Activated T-cell treated with anti-CD3 and anti-CD28 coated beads for 24 hours (primary cell): ENCODE measurements around the gene NUP188.

Experiments used
- DNase-seq: peaks from one replicate; pipeline ENCODE4 v3.0.0-alpha.2; 2020; ENCODE audit warnings: low read depth

The NUP188 gene

DNA sequence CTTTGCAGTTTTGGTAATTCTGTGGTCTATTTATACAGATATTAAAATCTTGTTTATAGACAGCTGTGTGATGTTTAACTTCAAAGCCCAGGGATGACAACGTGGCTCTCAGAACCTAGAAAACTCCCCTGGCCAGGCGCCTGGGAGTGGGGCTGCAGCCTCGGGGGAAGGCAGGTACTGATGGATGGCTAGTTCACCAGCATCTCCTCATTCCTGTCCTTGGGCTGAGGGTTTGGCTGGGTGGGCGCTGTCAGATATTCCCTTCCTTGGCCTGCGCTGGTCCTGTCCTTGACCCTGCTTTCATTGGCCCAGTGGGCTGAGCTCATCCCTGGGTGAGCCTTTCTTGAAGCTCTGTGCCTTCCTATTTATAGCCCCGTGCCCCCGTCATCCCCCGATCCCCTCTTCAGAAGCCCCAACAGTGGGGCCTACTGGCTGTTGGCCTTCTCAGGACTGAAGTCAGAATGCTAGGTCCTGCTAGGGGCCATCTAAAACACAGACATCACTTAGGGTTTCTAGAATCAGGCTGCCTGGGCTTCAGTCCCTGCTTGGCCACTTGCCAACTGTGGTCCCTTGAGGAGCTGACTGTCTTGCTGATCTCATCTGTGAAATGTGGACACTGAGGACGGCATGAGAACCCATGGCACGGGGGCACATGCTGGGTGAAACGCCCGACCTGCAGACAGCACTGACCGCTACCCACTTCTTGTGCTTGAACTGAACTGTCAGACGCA lies 59.7 kb downstream of the NUP188 start:
- DNase-seq, result no peak

- no peak for DNase-seq
These were observed 60.4 kb downstream of the NUP188 start for GRCh38 chr9:129007766-129008468.

- no peak for DNase-seq
These were observed 61.0 kb downstream of the NUP188 start for GRCh38 chr9:129008469-129008965.

DNA sequence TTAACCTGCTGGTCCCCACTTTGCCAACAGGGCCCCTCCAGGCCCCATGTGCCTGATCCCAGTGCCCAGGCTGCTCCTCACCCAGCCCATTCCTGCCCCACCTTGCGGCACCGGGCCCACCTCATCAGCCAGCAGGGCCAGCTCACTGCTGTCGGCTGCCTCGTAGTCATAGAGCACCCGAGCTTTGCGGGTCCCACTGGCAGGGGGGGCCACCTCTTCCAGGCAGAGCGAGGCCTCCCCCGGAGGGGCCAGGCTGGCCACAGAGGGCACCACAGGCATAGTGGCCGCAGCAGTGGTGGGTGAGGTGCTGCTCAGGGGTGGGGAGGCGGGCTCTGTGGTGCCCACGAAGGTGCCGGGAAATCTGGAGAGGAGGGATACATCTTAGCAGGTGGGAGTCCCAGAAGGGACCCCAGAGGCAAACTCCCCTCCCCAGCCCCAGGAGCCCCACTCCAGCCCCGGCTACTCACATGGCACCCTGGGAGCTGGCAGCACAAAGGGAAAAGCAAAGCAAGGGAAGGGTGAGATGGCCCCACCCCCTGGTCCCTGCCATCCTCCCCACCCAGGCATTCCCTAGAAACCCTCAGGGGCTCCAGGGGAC lies 61.6 kb downstream of the NUP188 start:
- DNase-seq, result no peak

- DNase-seq, result no peak
These were observed 62.2 kb downstream of the NUP188 start for GRCh38 chr9:129009584-129010141.

GRCh38 chr9:129010267-129010975 lies 62.9 kb downstream of the NUP188 start:
- no peak for DNase-seq

GRCh38 chr9:129011170-129011569 lies 63.7 kb downstream of the NUP188 start:
- no peak for DNase-seq

GRCh38 chr9:129011761-129012181 lies 64.3 kb downstream of the NUP188 start:
- DNase-seq, result no peak

- no peak for DNase-seq
These were observed 64.8 kb downstream of the NUP188 start for GRCh38 chr9:129012343-129012742.

DNA sequence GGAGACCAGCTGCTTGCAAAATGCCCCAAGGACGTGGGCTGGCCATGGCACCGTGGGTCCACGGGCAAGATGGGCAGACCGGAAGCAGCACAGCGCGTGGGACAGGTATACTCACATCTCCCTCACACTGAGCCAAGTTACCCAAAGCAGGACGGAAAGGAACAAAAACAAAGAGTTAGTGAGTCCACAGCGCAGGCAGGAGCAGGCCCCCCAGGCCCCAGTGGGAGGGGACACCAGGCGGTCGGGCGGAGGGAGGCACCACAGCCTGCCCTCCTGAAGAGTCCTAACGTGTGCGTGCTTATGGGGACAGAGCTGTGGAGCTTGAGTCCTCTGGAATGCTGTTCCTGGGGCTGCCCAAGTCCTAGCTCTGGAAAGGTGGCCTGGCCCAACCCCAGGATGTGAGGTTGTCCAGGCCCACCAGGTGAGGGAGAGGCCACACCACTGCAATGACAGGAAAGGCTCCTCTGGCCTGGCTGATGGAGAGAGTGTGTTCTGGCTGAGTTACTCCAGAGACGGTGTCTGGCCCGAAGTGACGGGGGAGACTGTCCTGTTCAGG lies 65.5 kb downstream of the NUP188 start:
- no peak for DNase-seq

- no peak for DNase-seq
These were observed 66.2 kb downstream of the NUP188 start for GRCh38 chr9:129013674-129014073.

GRCh38 chr9:129014124-129014523 lies 66.6 kb downstream of the NUP188 start:
- DNase-seq, result no peak

DNA sequence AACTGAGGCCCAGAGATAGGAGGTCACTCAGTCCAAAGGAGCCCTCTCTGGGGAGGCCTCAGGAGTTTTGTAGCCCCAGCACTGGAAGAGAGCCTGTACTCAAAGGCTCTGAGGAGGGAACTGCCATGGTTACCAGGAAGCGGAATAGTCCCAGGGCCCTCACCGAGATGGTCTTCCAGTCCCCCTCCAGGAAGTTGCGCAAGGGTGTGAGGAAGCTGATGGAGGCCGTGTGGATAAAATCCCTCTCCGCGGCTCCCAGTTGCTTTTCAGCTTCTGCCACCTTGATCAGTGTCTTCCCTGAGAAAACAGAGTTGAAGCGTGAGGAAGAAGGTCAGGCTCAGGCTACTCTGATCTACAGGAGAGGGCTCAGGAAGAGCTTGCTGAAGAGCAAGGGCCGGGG lies 67.1 kb downstream of the NUP188 start:
- DNase-seq, result no peak

GRCh38 chr9:129021091-129021490 lies 73.6 kb downstream of the NUP188 start:
- DNase-seq, result no peak

DNA sequence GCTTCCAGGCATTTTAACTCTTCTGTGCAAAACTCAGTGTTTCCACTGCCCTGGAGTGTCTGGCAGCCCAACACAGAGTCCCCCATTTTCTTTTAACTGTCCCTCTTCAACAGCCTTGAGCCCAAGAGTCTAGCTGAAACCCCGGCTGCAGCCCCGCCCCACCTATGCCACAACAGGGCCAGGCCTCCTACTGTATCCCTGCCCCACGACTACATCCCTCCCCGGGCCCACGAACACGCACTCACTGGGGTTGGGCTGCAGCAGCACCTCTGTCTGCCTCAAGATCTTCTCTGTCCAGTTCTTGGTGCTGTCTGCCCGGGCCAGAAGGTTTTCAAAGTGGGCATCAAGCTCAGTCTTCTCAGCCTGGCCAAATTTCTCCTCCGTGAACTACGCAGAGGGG lies 74.5 kb downstream of the NUP188 start:
- no peak for DNase-seq

DNA sequence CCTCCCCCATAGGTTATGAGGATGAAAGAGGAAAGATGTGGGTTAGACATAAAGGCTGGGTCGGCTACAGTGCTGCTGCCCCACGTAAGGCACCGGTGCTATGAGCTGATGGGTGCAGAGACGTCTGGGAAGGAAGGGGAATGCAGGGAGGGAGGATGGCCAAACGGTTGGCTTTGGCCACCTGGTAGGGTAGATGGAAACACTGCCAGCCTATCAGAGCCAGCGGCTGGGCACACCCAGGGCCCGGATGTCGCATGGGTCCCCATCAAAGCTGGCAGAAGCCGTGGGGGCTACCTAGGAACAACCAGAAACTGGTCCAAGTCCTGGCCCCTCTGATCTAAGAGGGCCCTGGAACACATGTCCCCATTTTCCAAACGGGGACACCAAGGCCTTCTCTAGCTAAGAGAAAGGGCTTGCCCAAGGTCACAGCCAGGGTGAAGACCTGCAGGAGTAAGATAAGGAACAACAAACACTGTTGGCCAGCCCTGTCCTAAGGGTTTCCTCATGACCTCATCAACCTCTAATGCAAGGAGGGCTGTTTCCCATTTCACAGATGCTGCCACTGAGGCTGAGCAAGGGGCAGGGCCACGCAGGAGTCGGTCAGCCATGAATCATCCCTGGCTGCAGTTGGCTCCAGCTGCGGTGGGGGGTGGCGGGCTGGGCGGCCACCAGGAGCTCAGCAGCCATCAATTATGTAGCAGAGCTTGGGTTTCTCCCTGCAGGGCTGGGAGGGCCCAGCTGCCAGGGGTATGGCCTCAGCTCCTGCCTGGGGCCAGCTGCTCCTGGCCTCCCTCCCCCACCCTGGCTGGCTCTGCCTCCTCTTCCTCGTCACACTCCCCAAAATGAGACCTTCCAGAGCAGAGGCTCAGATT lies 75.8 kb downstream of the NUP188 start:
- DNase-seq, result no peak

DNA sequence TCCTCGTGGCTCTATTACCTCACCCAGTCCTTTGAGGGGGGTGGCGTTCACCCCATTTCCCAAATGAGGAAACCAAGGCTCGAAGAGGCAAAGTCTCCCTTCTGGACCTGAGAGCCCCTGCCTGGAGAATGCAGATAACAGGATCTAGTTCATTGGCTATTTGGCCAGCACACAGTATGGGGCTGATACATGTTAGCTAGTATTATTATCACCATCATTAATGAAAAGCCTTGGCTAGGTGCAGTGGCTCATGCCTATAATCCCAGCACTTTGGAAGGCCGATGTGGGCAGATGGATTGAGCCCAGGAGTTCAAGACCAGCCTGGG lies 76.4 kb downstream of the NUP188 start:
- no peak for DNase-seq

GRCh38 chr9:129026442-129027223 lies 79.1 kb downstream of the NUP188 start:
- DNase-seq, result no peak

GRCh38 chr9:129027224-129027684 lies 79.8 kb downstream of the NUP188 start:
- no peak for DNase-seq

DNA sequence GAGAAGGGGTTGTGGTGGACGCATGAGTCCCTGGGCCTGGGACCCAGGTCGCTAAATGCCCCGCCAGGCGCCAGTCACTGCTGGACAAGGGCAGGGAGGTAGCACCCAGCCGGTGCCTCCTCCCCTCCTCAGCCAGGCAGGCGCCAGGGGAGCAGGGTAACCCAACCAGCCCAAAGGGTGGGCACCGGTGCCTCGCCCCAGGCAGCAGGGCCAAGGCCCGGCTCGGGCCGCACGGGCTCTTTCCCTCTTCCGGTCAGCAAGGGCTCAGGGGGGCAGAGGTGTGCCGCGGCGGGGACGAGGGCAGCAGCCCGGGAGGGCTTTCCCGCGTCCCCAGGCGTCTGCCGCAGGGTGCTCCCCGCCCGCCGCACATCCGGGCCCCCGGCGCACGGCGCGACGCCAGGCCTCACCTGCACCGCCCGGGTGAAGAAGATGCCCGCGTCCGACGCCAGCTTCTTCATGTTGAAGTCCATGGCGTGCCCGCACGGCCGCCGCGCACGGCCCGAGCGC lies 80.2 kb downstream of the NUP188 start:
- no peak for DNase-seq
